Measurements from ENCODE around the gene MAN2B1. TPM values are rescaled to one million over a fixed set of nuclear protein-coding genes. Genes with fewer than 3 reads are reported as not detected.

MAN2B1 gene
- total and polyA plus RNA-seq, 2 of the 13 experiments (the other 11 are each of a cell fraction or from before 2014, with no cell fraction given): 23.6 to 23.8 TPM

GRCh38 chr19:12681074-12681987, 14.8 kb upstream of the MAN2B1 start, which contains the start of gene DHPS (continued):
- no peak for TF ChIP-seq SKIL (CRISPR knock-in tag; IDR thresholded peaks at IDR 0.05; ENCODE audit: borderline replicate concordance)
- no peak for TF ChIP-seq TCF7 (IDR thresholded peaks at IDR 0.05; ENCODE audit: low read depth)
- TF ChIP-seq PAXIP1 (CRISPR knock-in tag; conservative IDR thresholded peaks at IDR 0.05): peak; percentile 59
- TF ChIP-seq ATM (IDR thresholded peaks at IDR 0.05; ENCODE audit: borderline replicate concordance): no peak
- peak; percentile 86 for TF ChIP-seq THAP11 (CRISPR knock-in tag; IDR thresholded peaks at IDR 0.05)
- peak; percentile 72 to 96 for TF ChIP-seq POLR2A (IDR thresholded peaks at IDR 0.05; ENCODE audit: insufficient read depth in 1 of 2, low read depth in 2 of 2, low read length in 2 of 2)
- TF ChIP-seq SPEN (CRISPR knock-in tag; IDR thresholded peaks at IDR 0.05; ENCODE audit: low read depth): peak; percentile 70; the same call in 1 of the 2 replicates
- TF ChIP-seq ZNF605 (CRISPR knock-in tag; IDR thresholded peaks at IDR 0.05): peak; percentile 51; the same call in 1 of the 2 replicates
- TF ChIP-seq HOXA9 (CRISPR knock-in tag; IDR thresholded peaks at IDR 0.05; ENCODE audit: borderline replicate concordance): no peak
- TF ChIP-seq ZNF468 (CRISPR knock-in tag; IDR thresholded peaks at IDR 0.05): 0 out of 2 replicates have a peak, but pooled peaks have one; percentile 32
- peak; percentile 94 for TF ChIP-seq CEBPB (IDR thresholded peaks at IDR 0.05; ENCODE audit: borderline replicate concordance, low read depth, low read length)
- TF ChIP-seq CHCHD3 (CRISPR knock-in tag; IDR thresholded peaks at IDR 0.05): 0 out of 2 replicates have a peak, but pooled peaks have one; percentile 49
- TF ChIP-seq PHF20 (CRISPR knock-in tag; IDR thresholded peaks at IDR 0.05): peak; percentile 91
- no peak for TF ChIP-seq SETDB1 (CRISPR knock-in tag; IDR thresholded peaks at IDR 0.05; ENCODE audit: borderline replicate concordance)
- TF ChIP-seq ZFP62 (CRISPR knock-in tag; IDR thresholded peaks at IDR 0.05): no peak
- TF ChIP-seq PRDM10 (CRISPR knock-in tag; IDR thresholded peaks at IDR 0.05; ENCODE audit: low read depth): peak; percentile 41; the same call in 1 of the 2 replicates
- TF ChIP-seq ZNF724P (CRISPR knock-in tag; IDR thresholded peaks at IDR 0.05; ENCODE audit: borderline replicate concordance): no peak
- TF ChIP-seq NKX3-1 (CRISPR knock-in tag; IDR thresholded peaks at IDR 0.05): peak; percentile 24; the same call in 1 of the 2 replicates
- peak; percentile 69; the same call in 1 of the 2 replicates for TF ChIP-seq FOXC1 (CRISPR knock-in tag; IDR thresholded peaks at IDR 0.05; ENCODE audit: borderline replicate concordance)
- peak; percentile 25; the same call in 1 of the 2 replicates for TF ChIP-seq RXRB (CRISPR knock-in tag; IDR thresholded peaks at IDR 0.05; ENCODE audit: borderline replicate concordance)

Measured in HepG2 (cell line).